WERI-Rb-1 (cell line): Measurements from ENCODE around the gene SPON1.

Experiments used
- DNase-seq: peaks from one replicate; pipeline ENCODE4 v3.0.0-alpha.2; 2020
- H3K27ac ChIP-seq: fragments of 250-450 bp; sonication (Bioruptor Pico); 2 replicates; pipeline ENCODE4 v1.5.1; 2020; ENCODE audit warnings: mild to moderate bottlenecking, moderate library complexity
- H3K27me3 ChIP-seq: fragments of 250-450 bp; sonication (Bioruptor Pico); 2 replicates; pipeline ENCODE4 v1.5.1; 2021; ENCODE audit warnings: mild to moderate bottlenecking, low read depth, moderate library complexity; ENCODE audit not compliant: insufficient read depth, severe bottlenecking
- H3K36me3 ChIP-seq: fragments of 250-450 bp; sonication (Bioruptor Pico); 2 replicates; pipeline ENCODE4 v1.5.1; 2020; ENCODE audit warnings: mild to moderate bottlenecking, moderate library complexity
- H3K4me3 ChIP-seq: 2 replicates; pipeline ENCODE4 v1.5.1; 2011; ENCODE audit warnings: low read depth, mild to moderate bottlenecking, control low read depth, low read length
- H3K9me3 ChIP-seq: fragments of 250-450 bp; sonication (Bioruptor Pico); 2 replicates; pipeline ENCODE4 v1.5.1; 2021; ENCODE audit warnings: mild to moderate bottlenecking, moderate library complexity; ENCODE audit not compliant: severe bottlenecking
- TF ChIP-seq, protein P1 (sequence below): IDR thresholded peaks from 2 replicates; pipeline ENCODE4 v1.5.1; 2011; ENCODE audit warnings: low read depth, mild to moderate bottlenecking, control low read depth, inconsistent platforms, low read length

Gene SPON1

DNA sequence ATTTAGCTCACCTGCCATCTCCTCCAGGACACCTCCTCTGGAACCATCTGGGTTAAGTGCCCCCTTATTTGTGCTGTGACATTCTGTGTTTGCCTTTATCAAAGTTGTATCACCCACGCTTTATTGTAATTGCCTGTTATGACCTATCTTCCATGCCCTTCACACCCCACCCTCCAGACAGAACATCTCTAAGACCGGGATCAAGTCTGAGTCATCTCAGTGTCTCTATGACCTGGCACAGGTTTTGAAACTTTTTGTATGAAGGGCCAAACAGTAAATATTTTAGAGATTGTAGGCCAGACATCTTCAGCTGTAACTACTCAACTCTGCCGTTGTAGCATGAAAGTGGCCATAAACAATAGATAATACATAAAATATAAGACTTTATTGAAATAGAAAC is 161.8 kb downstream of the SPON1 start:
- Histone ChIP-seq H3K36me3 (no peaks in the 10 kb centered on the region), H3K9me3 (no peaks in the 10 kb centered on the region), H3K27ac (no peak overlapping the region), H3K4me3 (no peak overlapping the region), H3K27me3 (no peaks in the 10 kb centered on the region)
- no peak for DNase-seq
- TF ChIP-seq, protein P1, sequence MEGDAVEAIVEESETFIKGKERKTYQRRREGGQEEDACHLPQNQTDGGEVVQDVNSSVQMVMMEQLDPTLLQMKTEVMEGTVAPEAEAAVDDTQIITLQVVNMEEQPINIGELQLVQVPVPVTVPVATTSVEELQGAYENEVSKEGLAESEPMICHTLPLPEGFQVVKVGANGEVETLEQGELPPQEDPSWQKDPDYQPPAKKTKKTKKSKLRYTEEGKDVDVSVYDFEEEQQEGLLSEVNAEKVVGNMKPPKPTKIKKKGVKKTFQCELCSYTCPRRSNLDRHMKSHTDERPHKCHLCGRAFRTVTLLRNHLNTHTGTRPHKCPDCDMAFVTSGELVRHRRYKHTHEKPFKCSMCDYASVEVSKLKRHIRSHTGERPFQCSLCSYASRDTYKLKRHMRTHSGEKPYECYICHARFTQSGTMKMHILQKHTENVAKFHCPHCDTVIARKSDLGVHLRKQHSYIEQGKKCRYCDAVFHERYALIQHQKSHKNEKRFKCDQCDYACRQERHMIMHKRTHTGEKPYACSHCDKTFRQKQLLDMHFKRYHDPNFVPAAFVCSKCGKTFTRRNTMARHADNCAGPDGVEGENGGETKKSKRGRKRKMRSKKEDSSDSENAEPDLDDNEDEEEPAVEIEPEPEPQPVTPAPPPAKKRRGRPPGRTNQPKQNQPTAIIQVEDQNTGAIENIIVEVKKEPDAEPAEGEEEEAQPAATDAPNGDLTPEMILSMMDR: no peak

DNA sequence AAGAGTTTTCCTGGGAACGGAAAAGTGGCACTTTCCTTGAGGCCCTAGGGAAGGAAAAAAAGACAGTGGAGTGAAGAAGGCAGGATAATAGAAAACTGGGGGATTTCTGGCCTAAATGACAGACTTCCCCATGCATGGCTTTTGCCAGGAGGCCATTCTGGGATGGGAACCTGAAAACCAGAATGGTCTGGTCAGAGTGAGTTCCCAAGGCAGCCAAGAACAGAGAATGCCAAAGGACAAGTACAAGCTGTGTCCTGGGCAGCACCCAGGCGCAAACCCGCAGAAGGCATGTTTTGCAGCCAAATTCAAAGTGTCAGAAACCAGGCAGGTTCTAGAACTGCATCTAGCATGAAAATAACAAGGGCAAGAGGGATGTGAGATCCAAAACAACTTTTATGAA is 162.4 kb downstream of the SPON1 start:
- no peak for DNase-seq
- Histone ChIP-seq H3K36me3 (no peaks in the 10 kb centered on the region), H3K4me3 (no peak overlapping the region), H3K27me3 (no peaks in the 10 kb centered on the region), H3K27ac (no peak overlapping the region), H3K9me3 (peaks cover 2% of the 10 kb centered on the region)
- TF ChIP-seq, protein P1: no peak

DNA sequence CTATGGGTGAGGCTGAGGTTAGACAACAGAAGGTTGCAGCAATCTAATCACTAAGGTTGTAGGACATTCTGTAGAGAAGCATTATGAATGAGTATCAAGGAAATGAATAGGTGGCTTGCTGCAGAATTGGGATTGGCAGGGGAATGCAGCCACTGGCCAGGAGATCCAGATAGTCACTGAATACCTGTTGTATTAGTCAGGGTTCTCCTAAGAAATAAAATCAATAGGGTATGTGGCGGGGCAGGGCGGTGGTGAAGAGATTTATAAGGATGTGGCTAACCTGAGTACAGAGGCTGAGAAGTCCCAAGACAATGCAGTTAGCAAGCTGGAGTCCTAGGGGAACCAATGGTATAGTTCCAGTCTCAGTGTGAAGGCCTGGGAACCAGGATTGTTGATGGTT is 163.0 kb downstream of the SPON1 start:
- Histone ChIP-seq H3K9me3 (peaks cover 4% of the 10 kb centered on the region), H3K4me3 (no peak overlapping the region), H3K27me3 (no peaks in the 10 kb centered on the region), H3K36me3 (no peaks in the 10 kb centered on the region), H3K27ac (no peak overlapping the region)
- TF ChIP-seq, protein P1: no peak
- DNase-seq: no peak

DNA sequence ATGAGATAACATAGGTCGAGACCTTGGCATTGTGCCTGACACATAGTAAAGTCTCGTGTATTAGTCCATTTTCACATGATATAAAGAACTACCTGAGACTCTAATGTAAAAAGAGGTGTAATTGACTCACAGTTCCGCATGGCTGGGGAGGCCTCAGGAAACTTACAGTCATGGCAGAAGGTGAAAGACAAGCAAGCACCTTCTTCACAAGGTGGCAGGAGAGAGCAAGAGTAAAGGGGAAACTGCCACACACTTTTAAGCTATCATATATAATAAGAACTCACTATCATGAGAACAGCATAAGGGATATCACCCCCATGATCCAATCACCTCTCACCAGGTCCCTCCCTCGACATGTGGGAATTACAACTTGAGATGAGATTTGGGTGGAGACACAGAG is 165.2 kb downstream of the SPON1 start:
- Histone ChIP-seq H3K36me3 (no peaks in the 10 kb centered on the region), H3K27ac (no peak overlapping the region), H3K9me3 (peaks cover 4% of the 10 kb centered on the region), H3K4me3 (no peak overlapping the region), H3K27me3 (no peaks in the 10 kb centered on the region)
- no peak for DNase-seq
- TF ChIP-seq, protein P1: no peak

DNA sequence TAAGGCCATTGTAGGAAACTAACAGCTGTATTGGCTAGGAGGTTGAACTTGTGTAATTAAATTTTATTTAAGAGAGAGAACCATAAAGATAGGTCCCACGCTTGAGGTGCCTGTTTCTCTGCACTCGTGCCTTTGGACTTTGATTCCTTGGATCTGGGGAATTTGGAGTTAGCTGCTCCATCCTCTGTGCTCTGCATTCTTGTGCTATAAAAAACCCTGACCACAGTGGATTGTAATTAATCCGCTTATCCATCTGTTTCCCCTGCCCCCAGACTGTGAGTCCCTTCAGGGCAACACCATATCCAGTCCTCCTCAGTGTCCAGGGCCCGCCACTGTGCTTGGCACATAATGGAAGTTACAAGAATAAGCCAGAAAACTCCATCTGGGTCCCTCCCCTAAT is 169.8 kb downstream of the SPON1 start:
- Histone ChIP-seq H3K36me3 (no peaks in the 10 kb centered on the region), H3K27me3 (no peaks in the 10 kb centered on the region), H3K4me3 (no peak overlapping the region), H3K27ac (peak overlapping the region; percentile 0; the same call in 1 of the 2 replicates), H3K9me3 (peaks cover 4% of the 10 kb centered on the region)
- peak; percentile 89 for DNase-seq
- TF ChIP-seq, protein P1: no peak

DNA sequence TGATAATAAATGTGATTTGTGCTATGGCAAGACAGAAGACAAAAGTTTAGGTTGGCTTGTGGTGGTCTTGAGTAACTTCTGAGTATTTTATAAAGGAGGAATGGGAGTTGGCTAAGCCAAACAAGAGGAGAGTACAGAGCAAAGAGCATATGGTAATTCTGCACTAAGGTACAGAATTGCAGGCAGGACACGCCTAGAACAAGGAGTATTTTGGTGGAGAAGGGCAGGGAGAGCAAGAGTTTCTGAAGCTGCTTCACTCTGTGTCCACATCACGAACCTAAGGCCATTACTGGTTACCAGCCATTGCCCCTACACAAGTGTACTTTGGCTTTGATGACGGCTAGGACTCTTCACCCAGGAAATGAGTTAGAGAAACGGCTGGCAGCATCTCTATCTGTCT is 170.9 kb downstream of the SPON1 start:
- no peak overlapping the region for H3K4me3 ChIP-seq
- TF ChIP-seq, protein P1: no peak
- peaks cover 4% of the 10 kb centered on the region for H3K9me3 ChIP-seq
- DNase-seq: no peak
- no peaks in the 10 kb centered on the region for H3K27me3 ChIP-seq
- no peaks in the 10 kb centered on the region for H3K36me3 ChIP-seq
- no peak overlapping the region for H3K27ac ChIP-seq
